GM19438 (cell line): ENCODE data around the gene BPIFB6.
"Not testable (repeated sequence)": the region's sequence is repeated elsewhere in the genome, so short reads cannot be mapped to it uniquely, and the experiment has no call there.

Source experiments
- ATAC-seq: cut with Tn5 transposase; IDR thresholded peaks from one replicate; pipeline ENCODE4 v1.9.1; 2021; ENCODE audit warnings: low read depth; ENCODE audit not compliant: unreplicated experiment

The BPIFB6 gene

DNA sequence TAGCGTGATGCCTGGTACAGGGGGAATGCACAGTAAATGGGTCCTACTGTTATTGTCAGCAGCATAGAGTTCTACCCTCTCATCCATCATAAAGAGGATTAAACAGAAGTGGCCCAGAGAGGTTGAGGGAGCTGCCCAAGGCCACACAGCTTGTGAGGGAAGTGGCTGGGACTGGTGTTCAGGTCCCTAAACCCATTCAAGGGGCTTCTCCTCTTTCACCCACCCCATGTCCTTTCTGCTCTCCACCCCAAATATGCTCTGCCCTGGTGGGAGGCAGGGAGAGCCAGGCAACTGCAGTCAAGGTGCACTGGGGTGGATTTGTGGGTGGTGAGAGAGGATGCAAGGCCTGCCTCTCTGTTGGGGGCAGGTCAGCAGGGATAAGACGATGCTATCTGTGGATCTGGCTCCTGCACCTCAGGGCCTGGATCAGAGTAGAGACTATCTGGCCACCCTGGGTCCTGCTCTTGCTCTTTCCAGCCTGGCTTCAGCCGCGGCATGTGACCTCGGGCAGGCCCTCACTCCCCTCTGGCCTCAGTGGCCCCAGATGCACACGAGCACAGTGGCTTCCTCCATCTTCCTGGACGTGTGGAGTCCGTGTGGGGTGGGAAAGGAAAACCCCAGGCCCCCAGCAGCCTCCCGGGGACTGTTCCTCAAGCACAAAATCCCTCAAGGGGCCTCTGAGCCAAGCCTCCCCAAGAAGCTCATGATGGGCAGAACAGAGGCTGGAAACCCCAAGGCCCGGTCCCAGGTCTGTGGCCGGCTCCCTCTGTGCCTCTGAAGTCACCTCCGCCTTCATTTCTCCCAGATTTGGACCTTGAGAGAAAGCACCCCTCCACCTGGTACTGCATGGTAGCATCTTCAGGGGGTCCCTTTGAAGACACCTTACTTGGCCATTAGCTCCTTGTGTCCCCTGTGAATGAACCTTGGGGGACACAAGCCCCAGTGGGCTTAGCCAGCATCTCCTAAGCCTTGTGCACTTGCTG is 3.4 kb upstream of the BPIFB6 start:
- ATAC-seq, result no peak

DNA sequence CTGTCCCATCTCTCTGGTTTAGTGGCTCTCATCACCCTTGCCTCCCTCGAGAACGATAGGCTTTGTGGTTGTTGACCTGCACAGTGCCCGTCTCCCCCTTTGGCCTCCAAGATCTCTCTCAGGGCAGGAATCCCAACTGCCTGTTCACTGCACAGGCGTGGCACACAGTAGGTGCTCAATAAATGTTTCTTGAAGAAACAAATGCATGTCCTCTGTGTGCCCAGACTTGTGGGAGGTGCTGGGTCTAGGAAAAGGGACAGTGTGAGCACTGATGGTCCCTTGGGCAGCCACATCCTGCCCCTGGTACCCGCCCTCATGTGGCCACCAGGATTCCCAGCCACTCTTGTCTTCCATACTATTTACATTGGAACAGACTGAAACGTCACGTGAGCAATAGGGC is 2.6 kb upstream of the BPIFB6 start:
- ATAC-seq, result no peak

DNA sequence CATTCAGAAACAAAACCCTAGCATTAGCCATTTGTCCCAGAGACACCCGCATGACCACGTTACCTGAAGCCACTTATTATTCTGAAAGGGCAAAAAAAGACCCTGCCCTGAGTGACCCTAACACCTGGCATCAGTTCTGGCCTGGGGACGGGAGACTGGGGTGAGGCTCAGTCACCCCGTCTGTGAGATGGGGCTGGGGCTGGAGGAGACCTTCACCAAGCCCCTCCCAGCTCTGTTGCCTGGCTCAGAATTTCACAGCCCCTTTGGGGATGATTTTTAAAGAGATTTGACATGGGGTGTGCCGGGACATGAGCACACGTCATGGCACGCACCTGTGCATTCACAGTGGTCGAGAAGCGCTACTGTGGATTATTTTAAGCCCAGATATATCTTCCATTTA is 1.4 kb upstream of the BPIFB6 start:
- no peak for ATAC-seq

DNA sequence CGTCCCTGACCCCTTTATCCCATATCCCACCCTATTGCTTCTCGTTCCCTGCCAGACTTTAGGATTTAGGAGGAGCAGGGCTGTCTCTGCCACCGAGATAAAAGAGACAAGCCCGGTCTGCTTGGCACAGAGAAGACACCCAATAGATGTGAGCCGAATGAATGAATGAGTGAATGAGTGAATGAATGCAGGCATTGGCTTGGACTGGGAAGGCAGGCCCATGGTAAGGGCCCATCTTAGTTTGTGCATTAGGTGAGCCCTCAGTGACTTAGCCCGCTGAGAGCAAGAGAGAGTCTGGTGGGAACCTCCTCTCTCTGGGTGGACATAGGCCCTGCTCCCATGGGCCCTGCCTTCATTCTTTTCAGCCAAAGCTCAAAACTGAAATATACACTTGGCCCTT is 879 bp upstream of the BPIFB6 start:
- ATAC-seq, result no peak

DNA sequence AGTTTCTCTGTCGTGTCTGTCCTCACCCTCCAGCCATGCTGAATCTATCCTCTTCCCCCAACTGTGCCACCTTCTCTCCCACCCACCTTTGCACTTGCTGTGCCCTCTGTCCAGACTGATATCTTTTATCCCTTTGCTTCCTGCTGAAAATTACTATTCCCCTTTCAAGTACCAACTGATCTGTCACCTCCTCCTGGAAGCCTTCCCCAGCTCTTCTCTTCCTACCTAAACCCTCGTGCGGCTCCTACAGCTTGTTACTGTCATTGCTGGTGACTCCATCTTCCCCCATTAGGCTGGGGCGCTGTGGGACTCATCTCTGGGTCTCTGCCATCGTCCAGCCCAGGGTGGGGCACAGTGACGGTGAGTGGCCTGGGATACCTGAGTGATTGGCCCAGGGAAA is 1.1 kb downstream of the BPIFB6 start:
- no peak for ATAC-seq

DNA sequence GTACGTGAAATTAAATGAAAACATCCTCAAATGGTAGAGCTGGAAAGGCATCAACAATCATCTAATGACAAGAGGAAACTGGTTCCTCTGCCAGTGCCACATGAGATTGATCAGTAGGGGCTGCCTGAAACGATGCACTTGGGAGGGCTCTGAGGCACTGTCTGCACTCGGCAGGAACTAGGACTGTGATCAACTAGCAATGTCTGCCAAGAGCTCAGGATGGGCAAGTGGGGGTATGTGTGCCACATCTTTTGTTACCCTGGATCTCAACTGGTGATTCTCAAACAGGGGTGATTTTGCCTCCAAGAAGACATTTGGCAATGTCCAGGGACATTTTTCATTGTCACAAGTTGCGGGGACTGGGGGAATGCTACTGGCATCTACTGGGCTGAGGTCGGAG is 1.9 kb downstream of the BPIFB6 start:
- ATAC-seq, result no peak

DNA sequence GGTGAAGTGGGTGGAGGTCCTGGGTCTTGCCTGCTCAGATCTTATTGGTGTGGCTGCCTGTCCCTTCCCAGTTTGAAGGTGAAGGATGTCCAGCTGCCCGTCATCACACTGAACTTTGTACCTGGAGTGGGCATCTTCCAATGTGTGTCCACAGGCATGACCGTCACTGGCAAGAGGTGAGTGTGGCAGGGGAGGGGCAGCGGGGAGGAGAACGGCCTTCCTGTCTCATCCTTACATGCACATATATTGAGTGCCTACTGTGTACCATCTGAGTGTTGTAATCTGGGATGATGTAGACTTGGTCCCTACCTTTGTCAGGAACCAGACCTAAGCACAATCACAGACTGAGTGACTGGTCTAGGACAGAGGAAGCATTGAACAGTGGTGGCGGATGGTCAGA is 2.7 kb downstream of the BPIFB6 start:
- no peak for ATAC-seq

DNA sequence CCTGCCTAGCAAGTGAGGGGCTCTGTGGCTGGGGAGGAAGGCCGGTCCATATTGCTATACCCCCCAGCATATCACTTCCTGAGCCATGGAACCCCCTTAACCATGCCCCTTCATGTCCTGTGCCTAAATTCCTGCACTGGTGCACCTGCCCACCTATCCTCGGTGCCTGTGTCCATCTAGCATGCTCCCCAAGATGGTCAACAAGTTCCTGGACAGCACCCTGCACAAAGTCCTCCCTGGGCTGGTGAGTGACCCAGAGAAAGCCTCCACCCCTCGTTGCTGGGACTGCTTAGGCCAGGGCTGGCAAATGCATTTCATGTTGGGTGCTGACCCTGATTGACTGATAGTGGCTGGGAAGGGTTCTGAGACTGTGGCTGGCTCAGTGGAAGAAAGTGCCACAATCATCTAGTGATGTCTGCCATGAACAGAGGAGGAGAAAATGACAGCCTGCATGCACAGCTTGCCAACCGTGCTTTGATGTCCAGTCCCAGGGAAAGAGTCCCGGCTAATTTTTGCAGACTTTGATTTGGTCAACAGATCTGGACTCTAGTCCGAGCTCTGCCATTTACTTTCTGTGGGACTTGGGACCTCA is 3.5 kb downstream of the BPIFB6 start:
- ATAC-seq, result no peak

DNA sequence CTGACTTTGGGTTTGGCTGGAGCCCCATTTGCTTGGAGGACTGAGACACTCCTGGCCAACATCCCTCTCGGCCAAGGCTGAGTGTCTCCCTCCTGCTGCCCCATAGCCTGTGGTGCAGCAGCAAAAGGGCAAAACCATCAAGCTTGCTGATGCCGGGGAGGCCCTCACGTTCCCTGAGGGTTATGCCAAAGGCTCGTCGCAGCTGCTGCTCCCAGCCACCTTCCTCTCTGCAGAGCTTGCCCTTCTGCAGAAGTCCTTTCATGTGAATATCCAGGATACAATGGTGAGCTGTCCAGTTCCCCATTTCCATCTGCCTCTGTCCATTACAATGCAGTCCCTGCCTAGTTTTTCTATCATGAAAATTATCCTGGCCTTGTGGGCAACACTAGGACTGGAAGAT is 6.0 kb downstream of the BPIFB6 start:
- no peak for ATAC-seq

DNA sequence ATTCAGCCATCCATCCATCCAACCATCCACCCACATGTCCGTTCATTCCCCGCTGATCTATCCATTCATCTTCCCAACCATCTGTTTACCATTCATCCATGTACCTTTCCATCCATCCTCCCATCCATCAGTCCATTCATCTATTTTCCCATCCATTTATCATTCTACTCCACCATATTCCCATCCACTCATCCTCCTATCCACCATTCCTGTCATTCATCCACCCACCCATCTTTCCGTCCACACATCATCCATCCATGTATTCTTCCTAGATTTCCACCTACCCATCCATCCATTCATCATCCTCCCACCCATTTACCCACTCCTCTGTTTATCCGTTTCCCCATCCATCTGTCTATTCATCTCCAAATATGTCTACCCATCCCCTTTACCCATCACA is 6.8 kb downstream of the BPIFB6 start:
- no peak for ATAC-seq

DNA sequence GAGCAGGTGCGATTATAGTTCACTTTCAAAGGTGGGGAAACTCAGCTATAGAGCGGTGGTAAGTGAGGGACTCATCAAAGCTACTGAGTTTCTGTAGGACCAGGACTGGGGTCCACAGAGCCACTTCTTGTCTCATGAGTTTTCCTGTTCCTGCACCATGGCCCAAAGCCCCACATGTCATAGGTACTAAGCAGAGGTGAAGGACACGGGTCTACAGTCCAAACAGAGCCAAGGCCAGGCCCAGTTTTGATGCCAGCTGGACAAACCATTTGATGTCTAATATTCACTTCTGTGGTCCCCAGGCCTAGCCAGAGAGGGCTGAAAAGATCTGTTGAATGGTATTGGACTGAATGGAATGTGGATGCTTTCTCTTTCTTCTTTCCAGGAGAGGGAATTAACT is 11.0 kb downstream of the BPIFB6 start:
- ATAC-seq, result no peak

DNA sequence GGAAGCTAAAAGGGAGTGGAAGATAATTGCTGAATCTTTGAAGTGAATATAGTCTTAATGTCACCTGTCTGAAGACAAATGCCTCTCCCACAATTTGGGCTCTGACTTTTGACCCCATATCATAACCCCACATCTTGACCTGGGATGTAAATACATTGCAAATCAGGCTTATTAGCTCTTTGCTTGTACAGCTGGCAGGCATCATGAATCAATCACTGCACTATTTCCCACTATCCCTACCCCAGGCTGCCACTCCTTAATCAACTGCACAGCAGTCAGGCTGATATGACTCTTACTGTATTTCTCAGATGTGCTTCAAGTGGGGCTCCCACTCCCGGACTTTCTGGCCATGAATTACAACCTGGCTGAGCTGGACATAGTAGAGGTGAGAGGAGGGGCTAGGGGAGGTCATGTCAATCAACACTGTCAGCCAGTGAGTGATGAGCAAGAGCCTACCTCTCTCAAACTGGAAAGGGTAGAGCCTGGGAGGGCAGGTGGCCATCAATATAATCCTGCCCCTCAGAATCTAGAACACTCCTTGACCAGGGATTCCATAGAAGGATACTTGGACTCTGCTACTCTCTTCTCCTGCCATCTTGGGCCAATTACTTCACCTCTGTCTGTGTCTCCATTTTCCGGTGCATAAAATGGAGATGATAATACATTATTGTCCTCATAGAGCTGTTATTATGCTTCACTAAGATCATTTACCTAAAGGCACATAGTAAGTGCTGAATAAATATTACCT is 11.7 kb downstream of the BPIFB6 start:
- ATAC-seq, result no peak

DNA sequence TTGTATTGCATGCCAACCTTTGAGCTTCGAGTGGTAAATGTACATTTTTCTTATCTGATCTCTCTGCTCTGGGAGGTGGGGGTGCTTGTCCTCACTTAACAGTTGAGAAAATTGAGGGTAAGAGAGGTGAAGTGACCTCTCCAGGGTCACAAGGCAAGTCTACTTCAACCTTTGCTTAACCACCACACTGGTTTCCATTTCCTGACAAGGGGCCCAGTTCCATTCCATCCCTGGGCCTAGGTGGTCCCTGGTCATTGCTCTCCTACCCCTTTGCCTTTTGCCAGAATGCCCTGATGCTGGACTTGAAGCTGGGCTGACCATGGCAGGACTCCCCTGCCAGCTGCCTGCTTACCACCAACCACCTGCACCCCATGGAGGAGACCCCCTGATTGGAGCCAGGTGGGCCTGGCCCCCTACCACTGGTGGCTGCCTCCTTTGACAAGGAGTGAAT is 12.3 kb downstream of the BPIFB6 start:
- no peak for ATAC-seq

DNA sequence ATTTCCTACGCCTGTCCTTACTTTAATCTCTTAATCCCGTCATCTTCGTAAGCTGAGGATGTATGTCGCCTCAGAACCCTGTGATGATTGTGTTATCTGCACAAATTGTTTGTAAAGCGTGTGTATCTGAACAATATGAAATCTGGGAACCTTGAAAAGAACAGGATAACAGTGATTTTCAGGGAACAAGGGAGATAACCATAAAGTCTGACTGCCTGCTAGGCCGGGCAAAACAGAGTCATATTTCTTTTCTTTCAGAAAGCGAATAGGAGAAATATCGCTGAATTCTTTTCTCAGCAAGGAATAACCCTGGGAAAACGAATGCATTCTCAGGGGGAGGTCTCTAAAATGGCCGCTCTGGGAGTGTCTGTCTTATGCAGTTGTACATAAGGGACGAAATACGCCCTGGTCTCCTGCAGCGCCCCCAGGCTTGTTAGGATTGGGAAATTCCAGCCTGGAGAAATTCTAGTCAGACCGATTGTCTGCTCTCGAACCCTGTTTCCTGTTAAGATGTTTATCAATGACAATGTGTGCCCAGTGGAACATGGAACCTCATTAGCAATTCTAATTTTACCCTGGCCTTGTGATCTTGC is 13.8 kb downstream of the BPIFB6 start:
- ATAC-seq, result not testable (repeated sequence)

DNA sequence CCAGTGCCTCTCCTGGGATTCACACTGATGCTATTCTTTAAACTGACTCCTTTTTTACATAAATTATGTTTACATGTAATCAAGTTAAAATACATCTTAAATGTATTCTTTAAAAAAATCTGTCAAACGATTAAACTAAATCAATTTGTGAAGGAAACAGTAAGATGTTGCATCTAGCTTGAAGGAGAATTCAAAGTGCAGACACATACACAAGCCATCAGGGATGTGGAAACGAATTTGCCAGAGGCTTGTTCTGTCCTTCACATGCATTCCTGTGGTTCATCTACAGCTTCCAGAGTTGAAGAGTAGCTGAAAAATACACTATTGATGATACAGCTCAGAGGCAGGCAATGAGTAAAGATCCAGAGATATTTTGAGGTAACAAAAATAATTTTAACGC is 15.0 kb downstream of the BPIFB6 start:
- ATAC-seq, result no peak

DNA sequence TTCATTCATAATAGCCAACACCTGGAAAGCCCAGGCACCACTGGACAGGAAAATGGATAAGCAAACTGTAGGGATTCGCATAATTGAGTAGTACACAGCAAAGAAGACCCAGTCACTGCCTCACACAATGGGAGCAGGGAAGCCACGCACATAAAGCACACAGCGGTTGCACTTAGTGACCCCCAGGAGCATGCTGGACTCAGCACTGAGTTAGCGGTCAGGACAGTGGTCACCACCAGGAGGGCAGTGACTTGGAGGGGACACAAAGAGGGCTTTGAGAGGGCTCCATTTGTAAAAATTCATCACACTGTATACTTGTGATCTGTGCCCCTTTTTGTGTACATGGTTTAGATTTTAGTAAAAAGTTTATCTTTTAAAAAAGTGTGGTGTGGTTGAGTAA is 19.9 kb downstream of the BPIFB6 start:
- ATAC-seq, result no peak

DNA sequence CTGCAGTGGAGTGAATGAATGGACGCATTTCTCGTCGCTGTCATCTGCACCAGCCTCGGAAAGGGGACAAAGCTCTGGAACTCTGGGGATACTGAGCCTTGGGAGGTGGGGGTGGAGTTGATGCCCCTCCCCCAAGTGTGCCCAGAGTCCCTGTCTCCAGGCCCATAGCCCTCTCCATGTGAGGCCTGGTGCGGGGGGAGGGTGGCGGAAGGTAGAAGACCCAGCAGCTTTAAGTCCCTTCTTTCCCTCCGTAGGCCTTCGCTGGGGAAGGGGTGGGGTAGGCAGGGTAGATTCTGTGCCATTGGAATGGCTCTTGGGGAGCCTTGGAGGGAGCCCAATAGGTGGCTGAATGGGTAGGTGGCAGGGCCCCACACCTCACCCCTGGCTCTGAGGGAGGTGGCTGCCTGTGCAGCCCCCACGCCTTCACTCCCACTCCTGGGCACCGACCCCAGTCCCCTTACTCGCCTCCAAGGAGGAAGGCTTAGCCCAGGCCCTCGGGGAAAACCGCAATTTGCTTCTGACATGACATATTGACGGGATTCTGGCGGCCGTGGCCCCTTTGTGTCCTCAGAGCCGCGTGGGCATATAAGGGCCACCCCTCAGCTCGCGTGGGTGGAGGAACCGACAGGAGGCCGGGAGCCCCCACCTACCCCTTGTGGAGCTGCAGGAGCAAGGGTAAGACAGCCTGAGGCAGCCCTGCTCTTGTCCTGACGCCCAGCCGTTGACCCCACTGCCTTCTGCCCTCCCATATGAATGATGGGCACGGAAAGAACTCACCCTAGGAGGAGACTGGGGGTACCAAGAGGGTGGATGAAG is 22.1 kb downstream of the BPIFB6 start, which contains the start of gene BPIFB3:
Gene BPIFB3, plus strand, starts transcription at position 613 of the 816 bp plus-strand sequence. CDS start 1,533 bp downstream, outside the sequence.
- ATAC-seq, result no peak

DNA sequence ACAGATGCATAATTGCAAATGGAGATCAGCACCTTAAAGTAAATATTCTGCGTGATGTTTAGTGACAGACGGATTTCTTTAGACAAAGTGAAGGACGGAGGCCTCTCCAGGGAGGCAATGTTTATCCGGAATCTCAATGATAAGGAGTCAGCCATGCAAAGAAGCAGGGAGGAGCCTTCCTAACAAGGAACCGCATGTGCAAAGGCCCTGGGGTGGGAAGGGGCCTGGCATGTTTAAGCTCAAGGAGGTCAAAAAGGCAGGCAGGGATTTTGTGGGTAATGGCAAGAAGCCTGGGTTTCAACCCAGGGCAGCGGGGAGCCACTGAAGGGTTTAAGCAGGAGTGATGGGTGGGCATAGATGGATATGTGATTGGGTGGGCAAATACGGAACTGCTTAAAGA is 22.9 kb downstream of the BPIFB6 start:
- ATAC-seq, result no peak

DNA sequence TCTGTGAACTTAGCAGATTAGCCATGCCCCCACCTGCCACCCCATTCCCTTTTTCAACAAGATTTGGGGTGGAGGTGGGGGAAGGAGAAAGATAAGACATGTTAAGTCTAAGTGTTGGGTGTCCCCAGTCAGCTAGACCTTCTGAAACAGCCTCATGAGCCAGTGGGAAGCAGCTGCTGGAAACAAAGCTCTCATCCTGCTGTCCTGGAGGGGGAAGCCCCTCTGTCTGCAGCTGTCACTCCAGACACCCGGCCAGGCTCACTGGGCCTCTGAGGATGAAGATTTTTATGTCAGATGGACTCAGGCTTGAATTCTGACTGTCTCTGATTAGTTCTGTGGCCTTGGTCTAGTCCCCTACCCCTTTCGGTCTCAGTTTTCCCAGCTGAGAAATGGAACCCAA is 23.3 kb downstream of the BPIFB6 start:
- no peak for ATAC-seq

DNA sequence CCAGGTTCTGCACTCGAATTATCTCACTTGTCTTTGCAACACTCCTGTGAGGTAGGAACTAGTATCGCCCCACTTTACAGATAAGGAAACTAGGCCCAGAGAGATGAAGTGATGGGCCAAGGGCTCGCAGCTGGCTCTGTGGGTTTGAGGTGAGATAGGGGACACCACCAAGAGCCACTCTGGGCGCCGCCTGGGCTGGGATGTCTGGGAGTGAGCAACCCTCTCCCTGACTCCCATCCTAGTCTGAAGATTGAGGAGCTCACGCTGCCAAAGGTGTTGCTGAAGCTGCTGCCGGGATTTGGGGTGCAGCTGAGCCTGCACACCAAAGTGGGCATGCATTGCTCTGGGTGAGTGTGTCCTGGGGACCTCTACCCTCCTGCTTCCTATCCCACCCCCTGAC is 27.7 kb downstream of the BPIFB6 start:
- ATAC-seq, result no peak
